WERI-Rb-1 (cell line): ENCODE results near the gene ZFHX3.
"Not testable (repeated sequence)": the region's sequence is repeated elsewhere in the genome, so short reads cannot be mapped to it uniquely, and the experiment has no call there.

Experiments used
- DNase-seq: peaks from one replicate; pipeline ENCODE4 v3.0.0-alpha.2; 2020
- H3K27ac ChIP-seq: fragments of 250-450 bp; sonication (Bioruptor Pico); 2 replicates; pipeline ENCODE4 v1.5.1; 2020; ENCODE audit warnings: mild to moderate bottlenecking, moderate library complexity
- H3K27me3 ChIP-seq: fragments of 250-450 bp; sonication (Bioruptor Pico); 2 replicates; pipeline ENCODE4 v1.5.1; 2021; ENCODE audit warnings: mild to moderate bottlenecking, low read depth, moderate library complexity; ENCODE audit not compliant: insufficient read depth, severe bottlenecking
- H3K36me3 ChIP-seq: fragments of 250-450 bp; sonication (Bioruptor Pico); 2 replicates; pipeline ENCODE4 v1.5.1; 2020; ENCODE audit warnings: mild to moderate bottlenecking, moderate library complexity
- H3K4me3 ChIP-seq: 2 replicates; pipeline ENCODE4 v1.5.1; 2011; ENCODE audit warnings: low read depth, mild to moderate bottlenecking, control low read depth, low read length
- H3K9me3 ChIP-seq: fragments of 250-450 bp; sonication (Bioruptor Pico); 2 replicates; pipeline ENCODE4 v1.5.1; 2021; ENCODE audit warnings: mild to moderate bottlenecking, moderate library complexity; ENCODE audit not compliant: severe bottlenecking
- CTCF ChIP-seq: IDR thresholded peaks from 2 replicates; pipeline ENCODE4 v1.5.1; 2011; ENCODE audit warnings: low read depth, mild to moderate bottlenecking, control low read depth, inconsistent platforms, low read length

Gene ZFHX3

DNA sequence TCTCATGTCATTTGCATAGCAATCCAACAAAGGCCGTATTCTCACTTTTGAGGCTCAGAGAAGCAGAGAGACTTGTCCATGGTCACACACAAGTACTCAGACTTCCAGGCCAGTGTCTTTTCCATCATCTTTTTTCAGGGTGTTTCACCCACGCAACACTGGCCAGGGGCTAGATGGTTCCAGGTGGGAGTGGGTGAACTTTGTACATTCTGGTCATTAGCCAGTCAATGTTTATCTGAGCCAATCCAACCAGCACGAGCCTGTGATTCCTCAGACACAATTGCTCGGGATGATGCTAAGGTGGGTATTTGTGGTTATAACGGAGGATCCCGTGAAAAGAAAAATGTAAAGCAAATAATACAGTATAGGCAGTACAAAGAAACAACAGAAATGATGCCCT, 56.3 kb downstream of the ZFHX3 start:
- no peak for TF ChIP-seq CTCF
- Histone ChIP-seq H3K27ac (no peak overlapping the region), H3K4me3 (no peak overlapping the region), H3K27me3 (no peaks in the 10 kb centered on the region), H3K9me3 (no peaks in the 10 kb centered on the region), H3K36me3 (no peaks in the 10 kb centered on the region)
- DNase-seq, result no peak

GRCh38 chr16:72991211-72991610, 56.7 kb downstream of the ZFHX3 start:
- Histone ChIP-seq H3K27ac (no peak overlapping the region), H3K9me3 (no peaks in the 10 kb centered on the region), H3K36me3 (no peaks in the 10 kb centered on the region), H3K27me3 (no peaks in the 10 kb centered on the region), H3K4me3 (no peak overlapping the region)
- no peak for TF ChIP-seq CTCF
- DNase-seq, result no peak

- Histone ChIP-seq H3K36me3 (no peaks in the 10 kb centered on the region), H3K27me3 (no peaks in the 10 kb centered on the region), H3K4me3 (no peak overlapping the region), H3K9me3 (no peaks in the 10 kb centered on the region), H3K27ac (no peak overlapping the region)
- DNase-seq, result no peak
- TF ChIP-seq CTCF, result no peak
These were observed 57.4 kb downstream of the ZFHX3 start for GRCh38 chr16:72990571-72990970.

GRCh38 chr16:72989579-72990551, 58.1 kb downstream of the ZFHX3 start:
- no peak overlapping the region for H3K27ac ChIP-seq
- no peak for DNase-seq
- H3K4me3 ChIP-seq, result no peak overlapping the region
- no peaks in the 10 kb centered on the region for H3K36me3 ChIP-seq
- H3K9me3 ChIP-seq, result no peaks in the 10 kb centered on the region
- no peaks in the 10 kb centered on the region for H3K27me3 ChIP-seq
- no peak for TF ChIP-seq CTCF

- H3K27ac ChIP-seq, H3K27me3 ChIP-seq, DNase-seq, H3K9me3 ChIP-seq, H3K4me3 ChIP-seq, H3K36me3 ChIP-seq: not testable (repeated sequence)
These were observed 58.7 kb downstream of the ZFHX3 start for GRCh38 chr16:72989203-72989578.

DNA sequence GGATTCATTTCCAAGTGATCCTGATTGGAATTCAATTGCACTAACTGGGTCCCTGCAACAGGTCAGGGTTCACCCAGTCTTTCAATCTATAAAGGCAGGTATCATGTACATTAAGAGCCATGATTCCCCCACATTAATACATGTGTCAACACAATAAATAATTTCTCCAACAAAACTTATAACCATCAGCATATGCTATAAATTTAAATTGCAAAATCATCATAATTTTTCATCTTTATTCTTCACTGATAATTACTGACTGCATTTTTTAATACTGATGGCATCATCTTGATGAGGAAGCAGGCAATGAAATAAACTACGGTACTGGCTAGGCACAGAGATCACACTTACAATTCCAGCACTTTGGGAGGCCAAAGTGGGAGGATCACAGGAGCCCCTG, 59.4 kb downstream of the ZFHX3 start:
- H3K4me3 ChIP-seq, result no peak overlapping the region
- TF ChIP-seq CTCF, result no peak
- no peak overlapping the region for H3K27ac ChIP-seq
- no peaks in the 10 kb centered on the region for H3K27me3 ChIP-seq
- H3K36me3 ChIP-seq, result no peaks in the 10 kb centered on the region
- no peak for DNase-seq
- H3K9me3 ChIP-seq, result no peaks in the 10 kb centered on the region
